Measurements from ENCODE around the gene PHACTR3.

- TF ChIP-seq EZH2 (IDR thresholded peaks at IDR 0.05) (no peak), EZH2phosphoT487 (IDR thresholded peaks at IDR 0.05) (no peak)
These were observed 75.9 kb downstream of the PHACTR3 start for GRCh38 chr20:59680148-59680650.

All from neural progenitor cell (in vitro differentiated cells).